Hematopoietic multipotent progenitor cell treated with erythropoietin and hydrocortisone succinate and interleukin-3 and kit ligand, for 8 days (in vitro differentiated cells): Measurements from ENCODE around the gene PSMG3.

ENCODE experiments used
- DNase-seq: peaks from one replicate; pipeline ENCODE4 v3.0.0-alpha.2; 2015

PSMG3 gene

GRCh38 chr7:1557006-1557405, 12.8 kb downstream of the PSMG3 start:
- no peak for DNase-seq

GRCh38 chr7:1555813-1556543, 13.9 kb downstream of the PSMG3 start, which contains the start of gene TMEM184A:
TSS of gene TMEM184A (minus strand) at chr7:1556205. CDS start at chr7:1555484, 721 bp downstream.
- peak; percentile 41 for DNase-seq

- no peak for DNase-seq
Observed at GRCh38 chr7:1555046-1555812, 14.6 kb downstream of the PSMG3 start.

- DNase-seq = no peak
Observed at GRCh38 chr7:1554333-1555045, 15.3 kb downstream of the PSMG3 start.

GRCh38 chr7:1553512-1554210, 16.2 kb downstream of the PSMG3 start:
- no peak for DNase-seq

- no peak for DNase-seq
Observed at GRCh38 chr7:1552200-1552599, 17.6 kb downstream of the PSMG3 start.

GRCh38 chr7:1550846-1551155, 19.0 kb downstream of the PSMG3 start:
- DNase-seq = no peak

GRCh38 chr7:1550005-1550845, 19.6 kb downstream of the PSMG3 start:
- no peak for DNase-seq

GRCh38 chr7:1549357-1550004, 20.4 kb downstream of the PSMG3 start:
- no peak for DNase-seq

GRCh38 chr7:1548944-1549343, 20.9 kb downstream of the PSMG3 start:
- DNase-seq = no peak

- no peak for DNase-seq
Observed at GRCh38 chr7:1548438-1548831, 21.4 kb downstream of the PSMG3 start.

GRCh38 chr7:1547777-1548437, 21.9 kb downstream of the PSMG3 start:
- no peak for DNase-seq

- DNase-seq = no peak
Observed at GRCh38 chr7:1546909-1547776, 22.7 kb downstream of the PSMG3 start.

GRCh38 chr7:1546274-1546908, 23.4 kb downstream of the PSMG3 start:
- DNase-seq = no peak

GRCh38 chr7:1545417-1546246, 24.2 kb downstream of the PSMG3 start:
- no peak for DNase-seq

GRCh38 chr7:1544896-1545416, 24.9 kb downstream of the PSMG3 start:
- DNase-seq = no peak

GRCh38 chr7:1544178-1544895, 25.5 kb downstream of the PSMG3 start:
- DNase-seq = no peak

- no peak for DNase-seq
Observed at GRCh38 chr7:1543826-1544177, 26.0 kb downstream of the PSMG3 start.
